HEK293T (cell line): ENCODE measurements around the gene NPAT.

Source experiments
- BHLHE40 ChIP-seq: fragments of 450-650 bp; IDR thresholded peaks from 2 replicates; pipeline ENCODE4 v1.6.1; 2016; ENCODE audit warnings: mild to moderate bottlenecking, moderate library complexity, borderline replicate concordance
- CTBP1 ChIP-seq: fragments of 450-650 bp; IDR thresholded peaks from 2 replicates; pipeline ENCODE4 v1.6.1; 2016; ENCODE audit warnings: borderline replicate concordance
- FOXK2 ChIP-seq: fragments of 450-650 bp; IDR thresholded peaks from 2 replicates; pipeline ENCODE4 v1.6.1; 2016; ENCODE audit warnings: mild to moderate bottlenecking
- L3MBTL2 ChIP-seq: fragments of 450-650 bp; conservative IDR thresholded peaks from 2 replicates; pipeline ENCODE4 v1.6.1; 2016; ENCODE audit warnings: mild to moderate bottlenecking
- LEF1 ChIP-seq: fragments of 450-650 bp; IDR thresholded peaks from 2 replicates; pipeline ENCODE4 v1.6.1; 2017; ENCODE audit warnings: mild to moderate bottlenecking, borderline replicate concordance
- NFRKB ChIP-seq: fragments of 450-650 bp; IDR thresholded peaks from 2 replicates; pipeline ENCODE4 v1.6.1; 2016; ENCODE audit warnings: mild to moderate bottlenecking, moderate library complexity
- SP1 ChIP-seq: fragments of 450-650 bp; IDR thresholded peaks from 2 replicates; pipeline ENCODE4 v1.6.1; 2017
- ZNF384 ChIP-seq: fragments of 450-650 bp; IDR thresholded peaks from 2 replicates; pipeline ENCODE4 v1.6.1; 2016
- TF ChIP-seq, protein P1 (sequence below): fragments of 450-650 bp; IDR thresholded peaks from 2 replicates; pipeline ENCODE4 v1.6.1; 2016

DNA sequence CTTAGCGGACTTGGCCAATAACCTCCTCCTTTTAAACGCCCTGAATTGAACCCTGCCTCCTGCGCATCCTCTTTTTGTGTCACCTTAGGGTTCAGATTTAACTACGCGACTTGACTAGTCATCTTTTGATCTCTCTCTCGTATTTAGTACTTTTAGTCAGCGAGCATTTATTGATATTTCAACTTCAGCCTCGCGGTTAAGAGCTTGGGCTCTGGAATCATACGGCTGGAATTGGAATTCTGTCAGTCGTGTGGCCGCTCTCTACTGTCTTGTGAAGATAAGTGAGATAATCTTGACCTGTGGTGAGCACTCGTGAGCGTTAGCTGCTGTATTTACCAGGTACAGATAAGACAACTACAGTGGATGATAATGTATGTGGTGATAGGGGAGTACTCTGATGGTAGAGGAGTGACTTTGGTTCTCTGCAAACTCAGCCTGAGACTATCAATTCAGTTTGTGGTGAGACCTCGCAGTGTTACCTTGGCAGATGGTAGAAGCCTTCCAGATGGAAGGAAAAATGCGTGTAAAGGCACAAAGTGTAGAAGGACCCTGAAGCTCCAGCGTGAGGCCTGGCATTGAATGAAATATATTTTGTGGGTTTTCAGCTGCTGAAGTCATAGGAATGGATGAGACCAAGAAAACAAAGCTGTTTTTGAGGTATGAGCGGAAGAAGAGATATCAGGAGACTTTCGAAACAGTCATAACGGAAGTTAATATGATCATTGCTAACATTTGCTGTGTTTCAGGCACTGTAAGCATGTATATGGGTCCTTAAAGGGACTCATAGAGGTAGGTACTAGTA is 1.1 kb upstream of the NPAT start:
- no peak for TF ChIP-seq SP1
- TF ChIP-seq ZNF384 = no peak
- no peak for TF ChIP-seq NFRKB
- no peak for TF ChIP-seq CTBP1
- TF ChIP-seq FOXK2 = no peak
- TF ChIP-seq BHLHE40 = no peak
- no peak for TF ChIP-seq LEF1
- TF ChIP-seq L3MBTL2 = no peak
- TF ChIP-seq, protein P1, sequence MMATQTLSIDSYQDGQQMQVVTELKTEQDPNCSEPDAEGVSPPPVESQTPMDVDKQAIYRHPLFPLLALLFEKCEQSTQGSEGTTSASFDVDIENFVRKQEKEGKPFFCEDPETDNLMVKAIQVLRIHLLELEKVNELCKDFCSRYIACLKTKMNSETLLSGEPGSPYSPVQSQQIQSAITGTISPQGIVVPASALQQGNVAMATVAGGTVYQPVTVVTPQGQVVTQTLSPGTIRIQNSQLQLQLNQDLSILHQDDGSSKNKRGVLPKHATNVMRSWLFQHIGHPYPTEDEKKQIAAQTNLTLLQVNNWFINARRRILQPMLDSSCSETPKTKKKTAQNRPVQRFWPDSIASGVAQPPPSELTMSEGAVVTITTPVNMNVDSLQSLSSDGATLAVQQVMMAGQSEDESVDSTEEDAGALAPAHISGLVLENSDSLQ = no peak
